Raji (cell line): ENCODE results near the gene SPATA2.

Experiments used
- POLR2A ChIP-seq: IDR thresholded peaks from 2 replicates; pipeline ENCODE4 v1.6.1; 2011; ENCODE audit warnings: low read depth, low read length, control low read depth; ENCODE audit not compliant: insufficient read depth

The SPATA2 gene

DNA sequence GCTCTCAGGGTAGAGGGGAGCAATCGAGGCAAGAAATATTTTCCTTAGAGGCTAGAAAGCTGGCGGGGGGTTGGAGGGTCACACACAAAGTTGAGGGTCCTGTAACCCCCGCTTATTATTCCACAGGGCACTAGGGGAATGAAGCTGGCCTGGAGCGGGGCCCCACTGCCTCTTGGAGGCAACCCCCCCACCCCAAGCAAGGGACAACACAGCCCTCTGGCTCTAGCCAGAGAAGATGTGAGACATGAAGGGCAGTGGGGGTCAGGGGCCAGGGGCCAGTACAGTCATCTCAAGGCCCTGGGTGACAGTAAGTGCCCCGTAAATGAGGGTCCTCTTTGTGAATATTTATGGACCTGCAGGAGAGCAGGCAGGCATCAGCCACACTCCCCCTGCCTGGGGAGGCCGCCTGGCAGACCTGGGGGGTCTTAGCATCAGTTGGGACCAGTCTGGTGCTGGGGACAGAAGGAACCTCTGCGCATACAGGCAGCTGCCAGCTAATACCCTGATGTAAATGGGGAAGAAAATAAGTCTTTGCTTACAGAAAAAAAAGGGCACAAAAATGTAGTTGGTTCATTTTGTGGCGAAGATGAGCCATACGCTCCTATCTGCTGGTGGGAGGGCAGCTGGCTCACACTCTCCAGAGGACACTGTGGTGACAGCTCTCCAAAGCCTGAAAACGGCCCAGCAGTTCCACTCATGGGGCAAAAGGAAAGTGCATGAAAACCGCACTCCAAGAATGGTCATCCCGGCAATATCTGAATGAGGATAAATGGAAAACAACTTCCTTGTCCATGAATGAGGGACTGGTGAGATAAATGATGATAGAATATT lies 21.9 kb downstream of the SPATA2 start:
- no peak for TF ChIP-seq POLR2A

DNA sequence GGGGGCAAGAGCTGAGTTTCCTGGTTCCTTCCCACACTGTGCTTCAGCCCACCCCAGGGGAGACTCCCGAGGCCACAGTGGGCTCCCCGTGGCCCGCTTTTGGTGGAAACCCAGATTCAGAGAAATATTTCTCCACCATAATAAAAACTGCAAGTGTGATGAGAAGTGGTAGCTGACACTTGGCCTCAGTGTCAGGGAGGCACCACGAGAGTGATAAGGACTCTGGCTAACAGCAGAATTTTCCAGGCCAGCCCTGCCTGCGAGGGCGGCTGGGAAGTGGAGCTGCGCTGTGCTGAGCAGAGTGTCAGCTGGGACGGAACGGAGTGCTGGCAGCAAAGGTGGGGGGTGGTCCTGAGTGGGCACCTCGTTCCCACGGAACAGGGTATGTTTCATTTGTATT lies 22.5 kb downstream of the SPATA2 start:
- TF ChIP-seq POLR2A: no peak

DNA sequence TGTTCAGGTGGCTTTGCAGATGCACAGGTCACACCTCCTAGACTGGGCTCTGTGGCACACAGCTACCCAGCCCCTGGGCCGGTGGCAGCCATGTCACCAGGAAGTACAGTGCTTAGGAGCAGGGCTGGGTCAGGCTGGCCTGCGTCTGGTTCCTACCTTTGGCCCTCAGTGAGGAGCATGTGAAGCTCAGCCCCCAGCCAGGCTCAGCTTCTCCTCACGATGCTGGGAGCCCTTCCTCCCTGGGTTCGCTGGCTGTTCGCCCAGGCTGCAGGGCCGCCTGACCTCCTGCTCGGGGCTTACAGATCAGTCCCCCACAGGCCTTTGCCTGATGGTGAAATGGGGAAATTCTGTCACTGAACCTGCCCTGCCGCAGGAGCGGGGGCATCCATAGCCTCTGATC lies 23.1 kb downstream of the SPATA2 start:
- TF ChIP-seq POLR2A: no peak

DNA sequence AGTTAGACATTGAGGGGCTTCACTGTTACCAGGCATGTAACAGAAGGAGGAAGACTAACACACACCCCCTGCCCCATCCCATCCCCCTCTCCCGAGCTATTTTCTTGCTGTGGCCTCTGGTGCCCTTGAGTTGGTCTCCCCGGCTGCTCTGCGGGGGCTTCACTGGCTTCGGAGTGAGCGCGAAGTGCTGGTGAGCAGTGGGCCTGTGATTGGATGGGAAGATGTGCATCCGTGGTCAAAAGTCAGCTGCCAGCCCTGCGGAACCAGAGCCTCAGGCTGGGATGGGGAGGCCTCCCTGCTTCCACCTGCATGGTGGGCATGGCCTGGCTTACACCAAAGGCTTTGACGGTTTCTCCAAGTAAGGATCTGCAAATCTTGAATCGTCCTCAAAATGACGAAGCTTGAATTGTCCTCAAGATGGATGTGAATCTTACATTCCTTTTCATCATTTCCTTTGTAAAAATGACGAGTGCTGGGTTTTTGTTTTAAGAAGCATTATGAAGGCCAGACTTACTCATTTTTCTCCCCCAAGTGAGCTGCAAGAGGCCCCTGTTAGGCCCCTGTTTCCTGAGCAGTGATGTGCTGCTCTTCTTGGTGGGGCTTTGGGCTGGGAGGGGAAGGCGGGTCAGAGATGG lies 23.7 kb downstream of the SPATA2 start:
- TF ChIP-seq POLR2A: no peak

DNA sequence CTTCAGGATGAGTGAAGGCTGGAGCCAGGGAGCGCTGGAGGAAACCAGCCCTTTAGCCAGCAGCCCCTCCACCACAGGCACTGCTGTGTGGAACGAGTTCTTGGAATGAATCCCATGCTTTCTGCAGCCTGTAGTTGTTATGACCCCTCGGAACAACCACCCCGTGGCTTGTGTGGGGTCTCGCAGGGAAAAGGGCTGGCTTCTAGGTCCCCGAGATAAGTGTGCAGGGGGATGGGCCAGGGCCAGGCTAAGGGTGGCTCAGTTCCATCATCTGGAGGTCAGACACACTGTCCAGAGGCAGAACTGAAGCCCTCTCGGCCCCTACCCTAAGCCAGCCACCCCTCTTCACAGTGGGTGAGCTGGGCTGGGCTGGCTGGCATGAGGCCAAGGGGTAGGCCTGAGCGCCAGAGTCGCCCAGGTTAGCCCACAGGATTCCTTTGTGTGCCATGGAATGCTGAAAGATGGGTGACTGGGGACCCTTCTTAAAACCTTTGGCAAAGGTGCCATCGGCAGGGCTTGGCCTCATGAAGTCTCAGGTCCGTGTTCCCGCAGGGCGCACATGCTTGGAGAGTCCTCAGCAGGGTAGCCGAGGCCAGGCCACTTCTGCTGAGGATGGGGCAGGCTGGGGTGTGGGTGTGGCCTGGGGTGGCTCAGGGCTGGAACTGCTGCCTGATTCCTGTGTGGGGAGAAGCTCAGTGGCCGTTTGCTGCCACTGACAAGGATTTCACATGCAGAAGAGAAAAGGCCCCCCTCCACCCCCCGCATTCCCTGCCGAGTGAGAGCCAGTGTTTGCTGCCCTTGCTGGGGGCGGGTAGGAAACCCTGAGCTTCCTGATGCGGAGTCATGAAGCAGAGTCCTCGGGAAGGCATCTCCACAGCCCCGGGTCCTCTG lies 24.6 kb downstream of the SPATA2 start:
- no peak for TF ChIP-seq POLR2A

DNA sequence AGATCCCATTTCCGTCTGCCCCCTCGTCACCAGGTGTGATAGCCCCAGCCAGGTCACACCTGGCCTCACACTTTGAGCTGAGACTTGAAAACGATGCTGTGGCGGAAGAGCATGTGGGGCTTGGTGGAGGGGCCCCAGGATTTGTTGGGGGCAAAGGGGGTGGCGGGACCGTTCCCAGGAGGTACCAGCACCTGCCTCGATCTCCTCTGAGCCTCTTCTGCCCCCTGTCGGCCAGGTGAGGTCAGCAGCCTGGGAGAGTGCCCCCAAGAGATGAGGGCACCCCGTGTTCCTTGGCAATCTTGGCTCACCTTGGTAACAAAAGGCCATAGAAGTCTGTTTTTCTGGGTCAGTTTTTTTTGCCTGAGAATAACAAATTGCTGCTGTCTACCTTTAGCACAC lies 25.4 kb downstream of the SPATA2 start:
- no peak for TF ChIP-seq POLR2A

DNA sequence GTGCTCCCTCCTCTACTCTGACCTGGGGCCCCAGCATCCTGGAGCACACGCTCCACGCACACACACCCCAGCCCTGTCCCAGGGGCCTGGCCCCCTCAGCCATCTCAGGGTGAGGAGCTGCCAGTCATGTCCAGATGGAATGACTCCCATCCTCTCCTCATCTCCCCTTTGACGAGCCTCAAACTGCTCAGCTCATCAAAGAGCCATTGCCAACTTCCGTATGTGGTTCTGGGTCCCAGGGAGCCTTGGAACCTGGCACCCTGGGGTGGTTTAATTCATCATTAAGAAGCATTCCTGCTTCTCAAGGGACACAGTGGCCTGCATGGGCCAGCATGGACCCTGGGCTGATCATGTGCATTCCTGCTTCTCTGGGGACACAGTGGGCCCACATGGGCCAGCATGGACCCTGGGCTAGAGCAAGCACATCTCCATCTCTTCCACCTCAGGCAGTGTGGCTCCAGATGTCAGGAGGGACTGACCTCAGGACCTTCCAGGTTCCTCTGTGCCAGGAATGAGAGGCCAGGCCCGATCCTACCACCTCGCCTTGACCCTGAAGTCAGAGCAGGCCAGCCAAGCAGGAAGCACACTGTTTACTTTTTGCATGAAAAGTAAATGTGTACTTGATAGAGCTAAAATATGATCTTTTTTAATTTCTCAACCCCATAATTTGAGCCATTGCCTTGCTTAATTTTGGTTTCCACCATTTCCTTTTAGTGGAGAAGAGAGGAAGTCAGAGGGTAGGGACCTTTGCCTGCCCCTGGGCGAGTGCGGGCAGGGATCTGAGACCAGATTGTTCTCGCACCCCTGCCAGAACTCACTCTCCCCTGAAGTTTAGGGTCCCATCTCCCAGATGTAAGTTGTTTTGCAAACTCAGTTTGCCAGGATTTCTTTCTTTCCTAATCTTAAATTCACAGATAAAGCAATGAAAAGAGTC lies 26.1 kb downstream of the SPATA2 start:
- TF ChIP-seq POLR2A: no peak

DNA sequence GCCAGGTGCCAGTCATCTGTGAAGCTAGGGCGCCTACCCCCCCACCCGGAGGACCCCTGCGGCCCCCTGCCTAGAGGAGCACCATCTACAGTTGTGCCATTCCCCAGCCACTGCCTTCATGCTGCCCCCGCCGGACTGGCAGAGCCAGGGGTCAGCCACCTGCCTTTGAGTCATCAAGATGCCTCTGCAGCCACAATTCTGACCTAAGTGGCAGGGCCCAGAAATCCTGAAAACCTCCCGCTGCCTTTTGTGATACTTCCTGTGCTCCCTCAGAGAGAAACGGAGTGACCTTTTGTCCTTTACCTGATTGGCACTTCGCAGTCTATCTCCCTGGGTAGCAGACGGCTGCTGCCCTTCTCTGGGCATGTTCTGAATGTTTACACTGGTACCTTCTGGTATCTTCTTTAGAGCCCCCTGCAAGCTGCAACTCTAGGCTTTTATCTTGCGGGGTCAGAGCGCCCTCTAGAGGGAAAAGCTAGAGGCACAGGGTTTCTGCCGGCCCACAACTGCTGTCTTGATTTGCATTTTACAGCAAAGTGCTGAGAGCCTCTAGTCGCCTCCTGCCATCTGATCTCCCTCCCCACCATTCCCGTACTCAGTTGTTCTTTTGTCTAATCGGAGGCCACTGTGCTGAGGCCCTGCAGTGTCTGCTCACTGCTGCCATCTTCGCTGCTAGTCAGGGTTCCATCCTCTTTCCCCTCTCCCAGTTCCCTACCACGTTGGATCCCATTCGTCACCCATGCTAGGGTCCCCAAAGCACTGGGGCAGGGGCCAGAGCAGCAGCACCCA lies 26.9 kb downstream of the SPATA2 start:
- no peak for TF ChIP-seq POLR2A

DNA sequence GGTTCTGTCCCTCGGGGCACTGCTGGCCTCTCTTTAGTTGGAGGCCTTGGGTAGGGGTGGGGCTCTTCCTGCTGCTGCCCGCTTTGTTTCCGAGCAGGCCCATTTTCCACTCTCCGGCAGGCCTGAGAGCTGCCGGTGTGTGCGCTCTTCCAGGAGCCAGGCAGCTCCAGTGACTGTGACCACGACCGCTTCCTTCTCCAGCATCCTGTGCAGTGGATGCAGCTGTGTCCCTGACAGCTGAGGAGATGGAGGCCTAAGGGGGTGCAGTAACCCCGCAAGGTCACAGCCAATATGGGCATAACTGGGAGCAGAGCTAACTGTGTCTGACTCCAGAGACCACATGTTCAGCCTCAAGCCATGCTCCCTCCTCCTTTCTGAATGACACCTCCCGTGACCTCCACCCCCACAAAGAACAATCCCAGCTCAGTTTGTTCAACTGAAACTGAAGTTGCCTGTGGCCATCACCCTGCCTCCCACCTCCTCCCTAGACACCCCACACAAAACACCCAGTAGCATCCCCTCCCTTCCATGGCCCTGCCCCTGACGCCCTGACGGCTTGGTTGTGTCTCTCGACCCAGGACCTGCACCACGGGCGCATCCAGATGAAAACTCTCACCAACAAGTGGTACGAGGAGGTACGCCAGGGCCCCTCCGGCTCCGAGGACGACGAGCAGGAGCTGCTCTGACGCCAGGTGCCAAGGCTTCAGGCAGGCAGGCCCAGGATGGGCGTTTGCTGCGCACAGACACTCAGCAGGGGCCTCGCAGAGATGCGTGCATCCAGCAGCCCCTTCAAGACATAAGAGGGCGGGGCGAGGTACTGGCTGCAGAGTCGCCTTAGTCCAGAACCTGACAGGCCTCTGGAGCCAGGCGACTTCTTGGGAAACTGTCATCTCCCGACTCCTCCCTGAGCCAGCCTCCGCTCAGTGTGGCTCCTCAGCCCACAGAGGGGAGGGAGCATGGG lies 27.8 kb downstream of the SPATA2 start:
- no peak for TF ChIP-seq POLR2A

DNA sequence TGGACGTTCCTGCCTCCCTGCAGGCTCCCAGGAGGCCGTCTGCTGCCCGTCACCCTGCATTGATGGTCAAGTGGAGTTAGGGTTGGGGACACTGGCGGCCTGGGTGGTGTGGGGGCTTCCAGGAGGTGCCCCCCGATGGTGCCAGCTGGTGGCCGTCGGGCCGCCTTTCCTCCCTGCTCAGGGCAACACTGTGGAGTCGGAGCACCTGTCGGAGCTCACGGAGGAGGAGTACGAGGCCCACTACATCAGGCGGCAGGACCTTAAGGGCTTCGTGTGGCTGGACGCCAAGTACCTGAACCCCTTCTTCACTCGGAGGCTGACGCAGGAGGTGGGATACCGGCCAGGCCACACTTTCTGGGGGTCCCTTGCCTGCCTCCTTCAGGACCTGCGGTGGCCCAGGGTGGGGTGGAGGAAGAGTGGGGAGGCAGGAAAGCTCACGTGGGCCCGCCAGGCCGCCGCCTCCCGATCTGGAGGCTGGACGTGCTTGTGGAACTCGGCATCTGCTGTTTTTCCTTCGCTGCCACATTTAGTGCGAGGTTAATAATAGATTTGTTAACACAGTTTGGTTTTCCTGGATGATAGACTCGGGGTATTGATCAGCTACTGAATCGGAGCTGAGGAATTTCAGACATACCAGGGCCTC lies 28.6 kb downstream of the SPATA2 start:
- TF ChIP-seq POLR2A: no peak

DNA sequence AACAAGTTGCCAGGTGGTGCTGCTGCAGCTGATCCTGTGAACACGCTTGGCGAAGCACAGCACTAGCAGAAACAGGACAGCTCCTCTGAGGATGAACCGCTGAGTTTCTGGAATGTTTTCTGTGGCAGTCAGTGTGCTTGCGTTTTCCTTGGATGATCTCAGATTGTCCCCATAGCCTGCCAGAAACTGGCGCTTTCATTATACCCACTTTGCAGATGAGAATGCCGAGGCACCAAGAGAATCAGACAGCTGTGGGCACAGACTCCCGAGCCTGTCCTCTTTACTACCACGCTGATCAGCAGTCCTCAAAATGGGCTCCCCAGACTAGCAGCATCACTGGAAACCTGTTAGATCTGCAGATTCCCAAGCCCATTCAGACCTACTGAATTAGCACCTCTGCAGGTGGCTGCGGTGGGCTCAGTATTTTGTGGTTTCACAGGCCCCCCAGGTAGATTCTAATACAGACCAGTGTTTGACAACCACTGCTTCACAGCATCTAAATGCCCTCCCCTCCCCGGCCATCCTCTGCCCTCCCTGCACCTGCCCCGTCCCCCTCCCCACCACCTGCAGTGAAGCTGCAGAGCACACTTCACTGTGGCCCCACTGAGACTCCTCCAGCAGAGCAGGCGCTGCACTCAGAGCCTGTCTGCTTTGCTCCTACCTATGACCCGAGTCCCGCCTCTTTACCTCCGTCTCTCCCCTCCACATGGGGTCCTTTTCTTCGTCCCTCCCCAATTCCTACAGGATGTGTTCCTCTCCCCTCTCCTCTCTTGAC lies 29.6 kb downstream of the SPATA2 start:
- no peak for TF ChIP-seq POLR2A
